Activated CD8-positive, alpha-beta memory T cell treated with anti-CD3 and anti-CD28 coated beads, Interleukin-2, amount 50 U/mL, for 48 hours (primary cell): ENCODE measurements around the gene EPHB2.
"Not testable (repeated sequence)": the region's sequence is repeated elsewhere in the genome, so short reads cannot be mapped to it uniquely, and the experiment has no call there.

Source experiments
- DNase-seq: peaks from one replicate; pipeline ENCODE4 v3.0.0-alpha.2; 2020

EPHB2 gene

DNA sequence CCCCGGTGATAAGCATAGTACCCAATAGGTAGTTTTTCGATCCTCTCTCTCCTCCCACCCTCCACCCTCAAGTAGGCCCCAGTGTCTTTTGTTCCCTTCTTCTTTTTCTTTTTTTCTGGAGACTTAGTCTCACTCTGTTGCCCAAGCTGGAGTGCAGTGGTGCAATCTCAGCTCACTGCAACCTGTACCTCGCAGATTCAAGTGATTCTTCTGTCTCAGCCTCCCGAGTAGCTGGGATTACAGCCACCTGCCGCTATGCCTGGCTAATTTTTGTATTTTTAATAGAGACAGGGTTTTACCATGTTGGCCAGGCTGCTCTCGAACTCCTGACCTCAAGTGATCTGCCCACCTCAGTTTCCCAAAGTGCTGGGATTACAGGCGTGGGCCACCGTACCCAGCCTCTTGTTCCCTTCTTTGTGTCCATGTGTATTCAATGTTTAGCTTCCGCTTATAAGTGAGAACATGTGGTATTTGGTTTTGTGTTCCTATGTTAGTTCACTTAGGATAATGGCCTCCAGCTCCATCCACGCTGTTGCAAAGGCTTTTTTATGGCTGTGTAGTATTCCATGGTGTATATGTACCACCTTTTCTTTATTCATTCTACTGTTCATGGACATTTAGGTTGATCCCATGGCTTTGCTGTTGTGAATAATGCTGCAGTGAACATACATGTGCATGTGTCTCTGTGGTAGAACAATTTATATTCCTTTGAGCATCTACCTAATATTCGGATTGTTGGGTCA, 133.0 kb downstream of the EPHB2 start:
- DNase-seq = not testable (repeated sequence)

DNA sequence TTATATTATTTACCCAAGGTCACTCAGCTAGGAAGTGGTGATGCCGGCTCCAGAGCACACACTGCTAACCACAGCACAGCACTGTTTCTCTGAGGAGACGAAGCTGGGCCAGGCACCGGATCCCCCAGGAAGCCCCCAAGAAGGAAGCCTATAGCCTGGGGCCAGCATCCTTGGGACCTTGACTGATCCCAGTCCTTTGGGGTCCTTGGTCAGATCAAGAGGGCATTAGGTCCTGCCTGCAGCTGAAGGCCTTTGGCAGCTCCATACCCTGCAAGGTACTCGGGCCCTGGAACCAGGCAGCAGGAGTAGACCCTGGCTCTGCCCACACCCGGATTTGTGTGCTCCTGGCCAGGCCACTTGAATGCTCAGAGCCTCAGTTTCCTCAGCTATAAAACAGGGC, 134.0 kb downstream of the EPHB2 start:
- no peak for DNase-seq

DNA sequence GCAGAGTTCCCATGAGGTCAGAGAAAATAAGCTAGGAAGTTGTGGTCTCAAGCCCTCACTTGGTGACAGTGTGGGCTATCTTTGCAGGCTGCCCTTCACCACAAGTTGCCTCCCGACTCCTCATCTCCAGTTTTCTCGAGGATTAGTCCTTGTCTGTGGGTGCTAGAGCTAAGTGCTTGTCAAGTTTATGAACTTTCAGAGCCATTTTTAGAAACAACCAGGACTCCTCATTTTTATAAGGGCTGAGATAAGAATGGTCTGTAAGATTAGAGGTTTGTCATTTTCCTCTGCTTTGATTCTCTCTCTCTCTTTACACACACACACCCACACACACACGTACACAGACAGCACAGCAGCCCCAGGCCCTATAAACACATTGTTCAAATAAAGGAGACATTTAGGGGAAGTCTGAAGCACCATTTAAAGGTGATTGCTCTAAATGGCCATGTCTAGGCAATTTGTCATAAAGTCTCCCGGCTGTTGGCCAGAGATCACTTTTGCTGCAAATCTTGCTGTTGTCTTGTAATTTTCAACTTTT, 134.8 kb downstream of the EPHB2 start:
- no peak for DNase-seq

DNA sequence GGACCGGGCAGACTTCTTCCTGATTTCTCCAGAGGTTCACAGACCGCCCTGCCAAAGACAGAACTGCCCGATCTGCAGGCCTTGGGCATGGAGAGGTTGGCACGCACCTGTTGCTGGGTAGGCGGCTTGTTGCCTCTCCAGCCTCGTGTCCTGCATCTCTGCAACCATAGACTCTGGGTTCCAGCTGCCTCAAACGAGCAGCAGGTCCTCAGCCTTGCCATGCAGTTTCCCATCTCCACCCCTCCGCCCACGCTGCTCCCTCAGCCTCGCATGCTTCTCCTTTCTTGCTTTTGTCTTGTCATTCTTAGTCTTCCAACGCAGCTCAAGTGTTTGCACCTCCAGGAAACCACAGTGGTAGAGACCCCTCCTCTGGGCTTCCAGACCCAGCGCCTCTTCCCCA, 135.8 kb downstream of the EPHB2 start:
- DNase-seq = no peak

DNA sequence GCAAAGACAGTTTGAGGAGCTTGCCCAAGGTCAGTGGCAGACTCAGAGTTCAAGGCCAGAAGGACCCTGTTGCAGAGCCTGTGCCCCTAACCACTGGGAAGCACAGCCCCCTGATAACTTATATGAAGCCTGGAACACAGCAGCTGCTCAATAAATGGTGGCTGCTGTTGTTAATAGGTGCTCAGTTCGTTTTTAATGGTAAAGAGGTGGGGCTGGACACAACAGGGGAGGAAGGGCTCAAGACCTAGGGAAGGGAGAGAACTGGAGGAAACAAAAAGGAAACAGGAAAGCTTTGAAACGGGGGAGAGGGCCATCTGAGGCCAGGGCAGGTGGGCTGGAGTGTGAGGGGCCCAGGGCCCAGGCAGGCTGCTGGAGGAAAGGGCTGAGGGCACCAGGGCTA, 136.6 kb downstream of the EPHB2 start:
- DNase-seq = no peak

DNA sequence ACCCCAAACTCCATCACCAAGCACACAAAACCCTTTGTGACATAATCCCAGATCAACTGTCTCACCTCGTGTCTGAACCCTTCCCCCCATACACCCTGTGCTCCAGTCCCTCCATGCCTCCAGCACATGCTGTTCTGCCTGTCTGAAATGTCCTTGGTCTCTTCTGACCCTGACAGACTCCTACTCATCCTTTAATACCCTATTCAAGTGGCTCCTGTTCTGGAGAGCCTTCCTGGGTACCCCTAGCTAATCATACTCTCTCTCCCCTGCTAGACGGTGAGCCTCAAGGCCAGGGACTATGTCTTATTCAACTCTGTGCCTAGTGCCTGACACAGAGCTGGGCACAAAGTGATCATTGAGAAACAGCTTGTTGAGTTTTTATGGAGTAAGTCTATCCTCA, 137.1 kb downstream of the EPHB2 start:
- no peak for DNase-seq

DNA sequence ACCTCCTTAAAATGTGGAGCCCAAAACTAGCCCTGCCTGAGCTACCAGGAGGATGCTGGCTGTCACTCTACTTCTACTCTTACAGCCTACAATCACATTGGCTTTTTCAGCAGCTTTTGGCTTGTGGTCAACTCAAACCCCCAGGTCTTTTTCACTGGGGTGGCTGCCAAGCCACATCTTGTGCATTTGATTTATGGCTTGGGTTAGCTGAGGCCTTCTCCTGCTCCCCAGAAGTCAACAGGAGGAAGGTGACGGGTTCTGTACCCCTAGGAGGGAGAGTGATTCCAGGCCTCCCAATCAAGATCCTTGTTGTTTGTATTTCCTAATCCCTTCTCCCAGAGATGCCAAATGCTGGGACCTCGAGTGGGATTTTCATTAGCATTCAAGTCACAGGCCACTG, 137.8 kb downstream of the EPHB2 start:
- DNase-seq = no peak

DNA sequence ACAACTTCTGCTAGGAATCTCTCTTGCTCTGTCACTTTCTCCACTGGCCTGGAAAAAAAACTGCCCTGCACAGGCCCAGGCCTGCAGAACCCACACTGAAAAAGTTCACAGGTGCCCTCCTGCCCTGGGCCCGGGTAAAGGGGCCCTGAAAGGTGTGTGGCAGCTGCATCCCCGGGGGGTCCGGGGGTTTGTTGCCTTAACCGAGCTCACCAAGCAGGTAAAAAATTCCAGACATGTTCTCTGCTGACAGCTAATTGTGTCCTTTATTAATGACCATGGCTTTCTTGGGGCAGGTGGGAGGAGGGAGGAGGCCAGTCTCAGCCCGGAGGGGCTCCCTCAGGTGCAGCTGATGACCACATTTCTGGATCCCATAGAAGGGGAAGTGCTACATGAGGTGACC, 139.1 kb downstream of the EPHB2 start:
- DNase-seq = no peak

DNA sequence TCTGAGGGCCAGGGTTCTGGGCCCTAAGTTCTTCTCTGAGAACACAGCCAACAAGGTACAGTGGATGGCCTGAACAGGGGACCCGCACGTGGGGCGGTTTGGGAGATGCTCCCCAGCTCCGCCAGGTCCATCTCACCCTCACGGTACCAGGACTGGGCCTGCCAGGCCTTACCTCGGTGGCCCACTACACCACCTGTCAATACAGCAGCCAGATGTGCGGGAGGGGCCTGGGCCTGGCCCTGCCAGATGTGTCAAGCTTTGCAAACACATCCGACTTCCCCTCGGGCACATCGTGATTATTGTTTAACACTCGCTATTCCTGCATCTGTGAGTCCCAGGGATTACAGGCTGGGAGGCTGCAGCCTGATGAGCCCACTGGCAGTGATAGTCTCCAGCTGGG, 139.6 kb downstream of the EPHB2 start:
- no peak for DNase-seq

DNA sequence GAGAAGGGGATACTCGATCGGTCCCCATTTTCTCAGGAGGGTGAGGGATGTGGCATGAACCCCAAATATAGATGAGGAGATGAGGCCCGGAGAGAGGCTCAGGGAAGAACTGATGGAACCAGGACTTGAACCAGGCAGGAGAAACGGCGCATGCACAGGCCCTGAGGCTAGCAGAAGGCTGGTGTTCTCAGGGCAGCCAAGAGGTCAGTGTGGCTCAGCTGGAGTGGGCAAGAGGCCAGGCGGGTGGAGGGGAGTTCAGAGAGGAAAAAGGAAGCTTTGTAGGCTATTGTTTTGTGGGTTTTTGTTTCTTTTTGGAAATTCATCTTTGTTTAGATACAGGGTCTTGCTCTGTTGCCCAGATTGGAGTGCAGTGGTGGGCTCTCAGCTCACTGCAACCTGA, 140.0 kb downstream of the EPHB2 start:
- no peak for DNase-seq

DNA sequence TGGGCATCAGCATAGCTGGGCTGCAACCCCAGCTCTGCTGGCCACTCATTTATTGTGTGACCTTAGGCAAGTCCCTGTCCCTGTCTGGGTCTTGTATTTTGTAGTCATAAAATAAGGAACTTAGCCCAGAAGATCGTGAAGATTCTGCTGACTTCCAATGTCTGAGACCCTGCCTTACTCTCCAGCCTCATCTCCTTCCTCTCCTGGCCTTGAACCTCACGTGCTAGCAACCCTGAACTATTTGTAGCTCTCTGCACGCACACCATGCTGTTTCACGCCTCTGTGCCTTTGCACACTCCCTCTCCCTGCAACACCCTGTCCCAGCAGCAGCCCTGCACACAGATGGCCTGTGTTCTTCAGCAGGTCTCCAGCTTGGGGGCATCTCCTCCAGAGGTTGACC, 140.9 kb downstream of the EPHB2 start:
- DNase-seq = no peak

DNA sequence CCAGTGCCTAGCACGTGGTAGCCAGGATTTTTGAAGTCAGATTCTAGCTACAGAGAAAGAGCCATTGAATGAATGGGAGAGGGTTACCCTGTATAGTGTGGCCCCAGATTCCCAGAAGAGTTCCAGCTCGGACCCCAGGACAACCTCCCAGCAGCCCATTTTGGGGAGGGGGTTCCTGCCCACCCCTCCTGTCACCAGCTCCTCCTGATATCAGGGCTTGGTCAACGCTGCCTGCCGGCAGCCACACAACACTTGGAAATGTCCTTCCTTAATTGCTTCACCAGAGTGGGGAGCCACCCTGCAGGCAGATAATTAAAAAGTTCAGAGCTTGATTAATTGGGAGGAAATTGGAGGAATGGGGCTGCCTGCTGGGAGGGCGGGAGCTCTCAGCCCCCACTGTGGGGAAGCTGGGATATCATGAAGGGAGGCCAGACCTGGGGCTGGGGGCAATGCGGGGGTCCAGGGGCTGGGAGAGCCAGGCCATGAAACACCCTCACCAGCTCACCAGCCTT, 141.6 kb downstream of the EPHB2 start:
- DNase-seq = no peak

DNA sequence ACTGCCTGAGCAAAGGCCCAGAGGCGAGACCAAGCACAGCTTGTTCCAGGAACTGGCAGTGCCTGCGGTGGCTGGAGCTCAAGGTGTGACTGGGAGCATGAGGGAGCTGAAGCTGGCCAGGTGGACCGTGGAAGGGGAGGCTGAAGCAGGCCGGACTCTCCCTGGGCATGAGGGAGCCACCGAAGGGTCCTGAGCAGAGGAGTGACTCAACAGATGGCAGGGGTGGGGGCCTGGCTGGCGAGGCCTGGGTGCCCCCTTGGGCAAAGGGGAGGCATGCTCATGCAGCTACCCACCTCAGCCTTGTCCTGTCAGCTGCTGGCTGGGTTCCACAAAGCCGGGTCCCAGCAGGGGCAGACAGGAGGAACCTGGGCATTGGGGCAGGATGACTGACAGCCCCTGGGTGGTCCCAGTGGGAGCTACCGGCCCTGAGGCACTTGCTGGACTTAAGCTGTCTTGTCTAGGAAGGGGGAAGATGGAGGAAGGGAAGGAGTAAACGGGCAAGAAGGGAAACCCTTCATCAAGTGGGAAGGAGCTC, 143.1 kb downstream of the EPHB2 start:
- no peak for DNase-seq

DNA sequence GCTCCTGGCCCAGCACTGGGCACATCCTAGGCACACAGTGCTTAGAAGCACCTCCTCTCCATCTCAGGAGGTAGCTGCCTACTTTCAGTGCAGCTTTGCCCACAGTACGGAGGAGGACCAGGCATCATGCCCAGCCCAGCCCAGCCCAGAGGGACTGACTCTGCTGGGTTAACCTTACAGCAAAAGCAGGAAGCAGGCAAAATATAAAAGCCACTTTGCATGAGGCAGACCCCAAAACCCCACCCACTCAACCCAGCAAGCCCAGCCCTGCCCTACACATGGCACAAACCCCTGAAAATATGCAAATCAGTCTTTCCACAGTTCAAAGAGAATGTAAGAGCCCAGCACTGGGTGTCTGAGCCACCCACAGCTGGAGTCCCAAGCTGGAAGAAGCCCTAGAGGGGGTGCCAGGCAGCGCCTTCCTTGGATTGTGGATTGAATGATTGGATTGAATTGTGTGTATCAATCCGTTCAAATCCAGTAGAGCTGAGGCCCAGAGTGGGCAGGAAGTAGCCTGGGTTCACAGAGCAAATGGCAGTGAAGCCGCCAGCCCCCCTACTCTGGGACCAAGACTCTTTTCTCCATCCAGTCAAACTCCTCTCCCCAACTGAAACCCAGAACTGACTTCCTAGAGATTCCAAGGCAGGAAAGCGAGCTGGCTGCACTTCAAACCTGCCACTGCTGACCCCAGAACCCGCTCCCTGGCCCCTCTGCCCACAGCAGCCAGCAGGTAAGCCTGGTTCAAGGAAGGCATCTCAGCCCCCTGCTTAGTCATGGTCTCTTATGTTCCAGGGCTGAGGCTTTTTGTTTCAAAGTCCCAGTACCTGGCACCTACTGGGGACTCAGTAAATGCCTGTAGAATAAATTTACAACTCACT, 144.3 kb downstream of the EPHB2 start:
- DNase-seq = no peak

DNA sequence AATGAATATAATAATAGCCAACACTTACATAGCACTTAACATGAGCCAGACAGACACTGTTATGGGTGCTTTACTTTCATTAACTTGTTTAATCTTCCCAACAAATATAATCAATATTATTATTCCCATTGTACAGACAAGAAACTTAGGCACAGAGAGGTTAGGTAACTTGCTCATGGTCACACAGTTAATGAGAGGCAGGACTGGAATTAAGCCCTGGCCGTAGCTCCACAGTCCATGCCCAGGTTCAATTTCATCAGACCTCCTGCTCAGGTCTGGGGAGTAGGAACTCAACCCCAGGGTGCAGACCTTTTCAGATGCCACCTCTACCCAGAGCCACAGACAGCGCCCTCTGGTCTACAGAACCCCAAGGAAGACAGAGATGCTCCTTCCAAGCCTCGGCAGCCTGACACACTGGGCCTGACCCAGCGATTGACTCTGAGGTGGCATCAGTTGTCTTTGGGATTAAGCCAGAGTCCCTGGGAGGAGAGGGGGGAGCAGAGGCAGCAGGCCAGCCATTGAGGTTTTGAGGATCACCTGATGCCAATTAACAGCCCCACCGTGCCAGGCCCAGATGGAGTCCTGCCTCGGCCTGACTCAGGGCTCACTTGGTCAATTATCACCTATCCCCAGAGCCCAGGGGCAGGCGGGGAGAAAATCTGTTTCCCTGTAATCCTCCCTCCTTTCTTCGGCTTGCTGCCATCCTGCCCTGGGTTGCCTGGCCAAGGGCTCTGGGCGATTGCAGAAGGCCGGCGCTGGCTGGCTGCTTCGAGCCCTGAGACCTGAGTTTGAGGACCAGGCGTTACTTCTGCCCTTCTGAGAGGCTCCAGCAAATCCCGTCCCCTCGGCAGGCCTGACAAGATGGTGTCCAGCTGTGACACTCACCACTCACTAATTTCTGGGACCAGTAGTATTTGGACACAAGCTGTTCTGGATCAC, 145.3 kb downstream of the EPHB2 start:
- DNase-seq = no peak

DNA sequence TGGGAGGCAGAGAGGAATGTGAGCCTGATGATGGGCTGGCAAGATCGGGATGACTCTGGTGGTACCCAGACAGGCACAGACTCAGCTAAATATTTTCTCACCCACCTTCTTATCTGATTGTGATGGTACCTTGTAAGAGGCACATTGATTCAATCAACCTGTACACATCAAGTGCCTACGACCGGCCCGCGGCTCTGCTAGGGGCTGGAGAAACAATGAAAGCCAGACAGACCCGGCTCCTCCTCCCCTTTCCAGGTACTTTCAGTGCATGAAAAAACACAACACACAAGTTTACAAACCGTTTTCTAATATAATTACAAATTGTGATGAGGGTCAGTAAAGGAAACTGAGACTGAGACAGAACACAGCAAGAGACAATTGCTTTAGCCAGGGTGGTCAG, 147.0 kb downstream of the EPHB2 start:
- no peak for DNase-seq

DNA sequence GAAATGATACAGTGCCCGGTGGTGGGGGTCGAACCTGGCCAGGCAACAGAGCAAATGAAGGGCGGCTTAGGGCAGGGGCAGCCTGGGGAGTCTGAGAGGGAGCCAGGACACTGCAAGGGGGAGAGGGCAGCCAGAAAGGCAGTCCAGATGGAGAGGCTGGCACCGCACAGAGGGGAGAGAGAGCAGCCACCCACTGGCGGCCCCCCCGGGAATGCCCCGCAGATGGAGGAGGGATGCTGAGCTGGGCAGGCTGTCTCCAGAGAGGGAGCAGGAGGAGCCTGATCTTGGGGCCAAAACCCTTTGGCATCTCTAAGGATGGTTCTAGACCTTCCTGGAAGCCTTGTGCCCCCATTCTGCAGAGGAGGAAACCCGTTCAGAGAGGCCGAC, 149.8 kb downstream of the EPHB2 start:
- DNase-seq = no peak

DNA sequence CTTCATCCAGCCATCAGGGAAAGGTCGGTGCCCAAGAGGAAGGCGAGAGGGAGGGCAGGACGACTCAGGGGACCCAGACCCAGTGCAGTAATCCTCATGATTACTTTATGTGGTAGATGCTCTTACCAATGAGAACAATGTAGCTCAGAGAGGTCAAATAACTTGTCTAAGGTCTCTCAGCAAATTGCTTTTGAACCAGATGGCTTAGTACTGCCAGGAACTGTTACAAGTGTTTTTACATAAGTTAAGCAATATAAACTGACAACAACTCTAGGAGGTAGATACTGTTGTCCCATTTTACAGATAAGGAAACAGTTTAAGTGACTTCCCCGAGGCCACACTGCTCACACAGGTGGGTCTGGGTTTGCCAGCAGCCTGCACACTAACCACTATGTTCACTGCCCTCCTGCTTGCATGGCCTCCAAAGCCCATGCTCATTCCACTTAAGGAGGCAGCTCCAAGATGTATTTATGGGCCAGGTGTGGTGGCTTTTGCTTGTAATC, 150.3 kb downstream of the EPHB2 start:
- no peak for DNase-seq

DNA sequence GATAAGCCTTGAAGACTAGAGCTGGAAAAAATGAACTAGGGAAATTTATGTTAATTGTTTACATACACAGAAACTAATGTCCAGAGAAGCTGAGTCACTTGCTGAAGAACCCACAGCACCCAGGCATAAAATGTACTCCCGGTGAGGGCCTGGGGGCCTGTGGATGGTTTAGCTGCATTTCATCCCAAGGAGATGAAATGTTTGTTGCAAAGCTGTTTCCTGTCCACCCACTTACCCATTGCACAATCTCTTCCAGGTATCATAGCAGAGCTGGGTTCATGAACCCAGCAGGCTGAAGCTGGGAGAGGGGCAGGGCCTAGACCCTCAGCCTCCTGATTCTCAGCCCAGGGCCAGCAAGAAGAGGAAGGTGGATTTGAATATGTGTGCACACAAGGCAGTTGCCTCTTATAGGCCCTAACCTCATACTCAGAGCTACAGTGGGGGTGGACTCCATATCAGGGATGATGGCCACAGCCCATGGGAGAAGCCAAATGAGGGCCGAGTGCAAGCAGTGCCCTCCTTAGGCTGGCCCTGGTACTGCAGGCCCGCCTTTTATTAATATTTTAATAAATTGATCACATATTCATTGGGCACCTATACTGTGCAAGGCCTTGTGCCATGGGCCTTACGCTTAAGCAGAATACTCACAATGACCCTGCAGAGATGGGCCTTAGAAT, 151.3 kb downstream of the EPHB2 start:
- DNase-seq = no peak

DNA sequence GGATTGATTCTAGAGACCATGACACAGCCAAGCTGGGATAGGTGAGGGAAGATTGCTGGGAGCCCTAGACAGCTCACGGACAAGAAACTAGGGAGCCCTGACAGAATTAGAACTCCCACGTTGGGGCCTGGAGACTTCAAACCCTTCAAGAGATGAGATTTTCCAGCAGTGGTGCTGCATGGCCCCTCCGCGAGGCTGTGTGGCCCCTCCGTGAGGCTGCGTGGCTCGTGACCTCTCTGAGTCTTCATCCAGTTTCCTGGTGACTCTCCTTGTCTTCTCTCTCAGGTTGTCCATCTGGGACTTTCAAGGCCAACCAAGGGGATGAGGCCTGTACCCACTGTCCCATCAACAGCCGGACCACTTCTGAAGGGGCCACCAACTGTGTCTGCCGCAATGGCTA, 152.1 kb downstream of the EPHB2 start:
- no peak for DNase-seq

DNA sequence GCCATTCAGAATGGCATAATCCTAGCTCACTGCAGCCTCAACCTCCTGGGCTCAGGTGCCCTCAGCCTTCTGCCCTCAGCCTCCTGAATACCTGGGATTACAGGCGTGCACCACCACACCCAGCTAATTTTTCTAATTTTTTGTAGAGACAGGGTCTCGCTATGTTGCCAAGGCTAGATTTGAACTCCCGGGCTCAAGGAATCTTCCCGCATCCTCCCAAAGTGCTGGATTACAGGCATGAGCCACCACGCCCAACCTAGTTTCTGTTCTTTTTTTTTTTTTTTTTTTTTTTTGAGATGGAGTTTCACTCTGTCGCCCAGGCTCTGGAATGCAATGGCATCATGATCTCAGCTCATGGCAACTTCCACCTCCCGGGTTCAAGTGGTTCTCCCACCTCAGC, 153.1 kb downstream of the EPHB2 start:
- no peak for DNase-seq

DNA sequence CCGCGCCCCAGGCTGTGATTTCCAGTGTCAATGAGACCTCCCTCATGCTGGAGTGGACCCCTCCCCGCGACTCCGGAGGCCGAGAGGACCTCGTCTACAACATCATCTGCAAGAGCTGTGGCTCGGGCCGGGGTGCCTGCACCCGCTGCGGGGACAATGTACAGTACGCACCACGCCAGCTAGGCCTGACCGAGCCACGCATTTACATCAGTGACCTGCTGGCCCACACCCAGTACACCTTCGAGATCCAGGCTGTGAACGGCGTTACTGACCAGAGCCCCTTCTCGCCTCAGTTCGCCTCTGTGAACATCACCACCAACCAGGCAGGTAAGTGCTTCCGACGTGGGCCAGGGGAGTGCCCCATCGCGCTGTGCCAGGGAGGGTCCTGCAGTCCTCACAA, 154.2 kb downstream of the EPHB2 start:
- DNase-seq = no peak
